MCF 10A (cell line): ENCODE measurements around the gene ZBED5. TPM values are rescaled to one million over a fixed set of nuclear protein-coding genes. Genes with fewer than 3 reads are reported as not detected.

Source experiments
- BruUV-seq: library from RNA; stranded (reverse); fragments of 400-500 nt; replicated peaks from 2 replicates; lab custom pipeline; 2021; lab: Mats Ljungman, UMichigan
- CTCF ChIA-PET: fragments of 300-600 bp; sonication (Branson Sonifier 250); formaldehyde crosslinking; extraction: SDS; loops from one replicate; lab custom pipeline; 2021; ENCODE audit warnings: antibody characterized with exemption, inconsistent platforms; lab: Yijun Ruan, JAX
- POLR2A ChIA-PET: fragments of 300-600, 350-650 bp; sonication (Branson Sonifier 250); formaldehyde crosslinking; extraction: SDS; loops from one replicate; lab custom pipeline; 2020; ENCODE audit warnings: antibody characterized with exemption, inconsistent platforms; lab: Yijun Ruan, JAX
- DNase-seq: peaks from one replicate; pipeline ENCODE4 v3.0.0-alpha.2; 2018; ENCODE audit not compliant: unreplicated experiment
- H3K27ac Mint-ChIP-seq: one replicate; pipeline ENCODE4 v1.8.0; 2022; ENCODE audit warnings: mild to moderate bottlenecking, low read depth, mixed read lengths; ENCODE audit not compliant: unreplicated experiment
- H3K27me3 Mint-ChIP-seq: one replicate; pipeline ENCODE4 v1.8.0; 2022; ENCODE audit warnings: mixed read lengths; ENCODE audit not compliant: insufficient read depth, unreplicated experiment
- H3K36me3 Mint-ChIP-seq: one replicate; pipeline ENCODE4 v1.8.0; 2022; ENCODE audit warnings: mild to moderate bottlenecking, moderate library complexity, mixed read lengths; ENCODE audit not compliant: insufficient read depth, unreplicated experiment
- H3K4me1 Mint-ChIP-seq: one replicate; pipeline ENCODE4 v1.8.0; 2022; ENCODE audit warnings: mixed read lengths; ENCODE audit not compliant: insufficient read depth, unreplicated experiment
- H3K4me3 Mint-ChIP-seq: one replicate; pipeline ENCODE4 v1.8.0; 2022; ENCODE audit warnings: mild to moderate bottlenecking, moderate library complexity, mixed read lengths; ENCODE audit not compliant: unreplicated experiment
- H3K9me3 Mint-ChIP-seq: one replicate; pipeline ENCODE4 v1.8.0; 2022; ENCODE audit warnings: mixed read lengths; ENCODE audit not compliant: unreplicated experiment
- intact Hi-C: fragments of 100-400 bp; cut with micrococcal nuclease; formaldehyde crosslinking; loops from 2 replicates; pipeline ENCODE4 v1.14.1; 2022
- total RNA-seq: library from RNA; stranded (reverse); gene quantifications from 2 replicates; pipeline ENCODE4 v1.2.3, GENCODE V29; 2022
- TF ChIP-seq, protein P1 (sequence below): fragments of 200-600 bp; IDR thresholded peaks from one replicate; pipeline ENCODE4 v1.8.0; 2022; ENCODE audit warnings: antibody characterized with exemption, mild to moderate bottlenecking; ENCODE audit not compliant: unreplicated experiment

The ZBED5 gene
- total RNA-seq, 1 experiment from 2014 or later, result 38.9 TPM

DNA sequence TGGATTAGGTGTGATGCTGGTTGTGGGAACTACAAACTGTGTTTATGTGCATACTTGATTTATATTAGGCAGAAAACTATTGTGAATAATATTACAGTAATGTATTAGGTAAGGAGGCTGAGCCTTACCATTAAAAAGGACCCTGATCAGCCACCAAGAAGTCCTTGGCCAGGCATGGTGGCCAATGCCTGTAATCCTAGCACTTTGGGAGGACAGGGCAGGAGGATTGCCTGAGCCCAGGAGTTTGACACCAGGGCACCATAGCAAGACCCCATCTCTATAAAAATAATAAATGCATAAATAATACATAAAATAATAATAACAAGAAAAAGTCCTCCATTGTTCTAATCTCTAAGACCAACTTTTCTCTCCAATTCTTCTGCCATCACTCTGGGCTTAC lies 3.2 kb upstream of the ZBED5 start:
- BruUV-seq, result no TSS peak

DNA sequence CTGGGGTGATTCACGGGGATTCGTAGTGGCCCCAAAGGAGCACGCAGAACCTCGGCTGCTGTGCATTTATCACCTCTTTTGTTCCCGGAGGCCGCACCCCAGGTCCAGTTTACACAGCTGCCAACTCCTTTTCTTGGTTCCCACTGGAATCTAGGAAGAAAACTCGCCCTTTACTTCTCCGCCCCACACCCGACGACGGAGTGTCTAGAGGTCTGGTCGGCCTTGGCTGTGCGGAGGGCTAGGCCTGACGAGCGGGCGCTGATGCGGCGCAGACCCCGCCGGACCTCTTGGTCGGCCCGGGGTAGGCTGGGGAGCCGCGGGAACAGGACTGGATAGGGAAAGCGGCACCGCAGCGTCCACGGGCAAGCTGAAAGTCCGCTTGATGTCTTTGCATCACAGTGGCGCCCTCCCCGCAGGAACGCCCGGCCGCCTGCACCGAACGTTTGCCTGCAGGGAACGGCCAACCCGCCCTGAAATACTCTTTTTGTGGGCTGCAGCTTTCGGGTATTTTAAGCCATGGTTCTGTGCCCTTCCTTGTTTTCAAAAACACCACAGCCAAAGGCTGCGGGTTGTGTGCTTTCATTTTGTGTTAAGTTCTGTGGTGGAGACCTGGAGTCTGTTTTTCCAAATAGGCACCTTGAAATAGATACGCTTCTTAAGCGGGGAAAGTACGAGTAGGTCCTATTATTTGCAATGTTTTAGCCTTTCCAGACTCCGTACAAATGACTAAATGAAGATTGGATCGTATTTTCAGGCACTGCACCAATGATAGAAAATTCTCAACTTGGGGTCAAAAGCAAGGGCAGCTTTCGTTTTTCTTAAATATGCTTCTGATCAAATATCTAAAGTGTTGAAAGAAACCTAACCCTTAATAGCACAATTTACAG lies 829 bp upstream of the ZBED5 start:
- H3K27ac Mint-ChIP-seq, result peak overlapping the region; percentile 97

More for the DNA sequence above, 3.2 kb upstream of the ZBED5 start:
- no peak overlapping the region for H3K27ac Mint-ChIP-seq
- no peaks in the 10 kb centered on the region for H3K27me3 Mint-ChIP-seq
- POLR2A ChIA-PET, result interaction anchor here (0.6 to 9.5 kb wide), 4 partner anchors 7 to 51 kb away, joined by 3 to 326 read pairs (median 158); partner anchors contain the start of gene EIF4G2
- TF ChIP-seq, protein P1, sequence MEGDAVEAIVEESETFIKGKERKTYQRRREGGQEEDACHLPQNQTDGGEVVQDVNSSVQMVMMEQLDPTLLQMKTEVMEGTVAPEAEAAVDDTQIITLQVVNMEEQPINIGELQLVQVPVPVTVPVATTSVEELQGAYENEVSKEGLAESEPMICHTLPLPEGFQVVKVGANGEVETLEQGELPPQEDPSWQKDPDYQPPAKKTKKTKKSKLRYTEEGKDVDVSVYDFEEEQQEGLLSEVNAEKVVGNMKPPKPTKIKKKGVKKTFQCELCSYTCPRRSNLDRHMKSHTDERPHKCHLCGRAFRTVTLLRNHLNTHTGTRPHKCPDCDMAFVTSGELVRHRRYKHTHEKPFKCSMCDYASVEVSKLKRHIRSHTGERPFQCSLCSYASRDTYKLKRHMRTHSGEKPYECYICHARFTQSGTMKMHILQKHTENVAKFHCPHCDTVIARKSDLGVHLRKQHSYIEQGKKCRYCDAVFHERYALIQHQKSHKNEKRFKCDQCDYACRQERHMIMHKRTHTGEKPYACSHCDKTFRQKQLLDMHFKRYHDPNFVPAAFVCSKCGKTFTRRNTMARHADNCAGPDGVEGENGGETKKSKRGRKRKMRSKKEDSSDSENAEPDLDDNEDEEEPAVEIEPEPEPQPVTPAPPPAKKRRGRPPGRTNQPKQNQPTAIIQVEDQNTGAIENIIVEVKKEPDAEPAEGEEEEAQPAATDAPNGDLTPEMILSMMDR, result no peak
- H3K4me1 Mint-ChIP-seq, result peaks cover 6% of the 10 kb centered on the region
- CTCF ChIA-PET, result interaction anchor here (0.6 to 1.2 kb wide), 2 partner anchors 38 to 472 kb away, joined by 3 read pairs; no protein-coding TSS in a partner anchor
- intact Hi-C loops, result no loop called here
- H3K36me3 Mint-ChIP-seq, result peaks cover 11% of the 10 kb centered on the region
- H3K4me3 Mint-ChIP-seq, result no peak overlapping the region
- H3K9me3 Mint-ChIP-seq, result no peaks in the 10 kb centered on the region
- no peak for DNase-seq

DNA sequence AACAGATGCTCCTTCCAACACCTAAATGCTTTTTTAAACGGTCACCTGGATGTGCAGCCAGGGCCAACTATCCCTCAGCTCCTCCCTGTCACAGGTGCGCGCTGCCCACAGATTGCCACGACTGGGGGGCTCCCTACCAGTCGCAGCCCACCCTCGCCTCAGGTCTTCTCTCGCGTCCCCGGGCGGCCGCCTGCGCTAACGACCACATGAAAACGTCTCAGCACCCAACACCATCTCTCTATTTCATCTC lies 469 bp downstream of the ZBED5 start:
- Mint-ChIP-seq H3K4me3 (peak overlapping the region; percentile 87), H3K4me1 (peaks cover 6% of the 10 kb centered on the region), H3K9me3 (no peaks in the 10 kb centered on the region), H3K27me3 (no peaks in the 10 kb centered on the region), H3K36me3 (peaks cover 38% of the 10 kb centered on the region), H3K27ac (peak overlapping the region; percentile 97)
- ChIA-PET POLR2A (interaction anchor here (0.6 to 9.5 kb wide), 34 partner anchors 9 to 1847 kb away, joined by 3 to 326 read pairs (median 9); partner anchors contain the start of genes EIF4G2, GALNT18 and WEE1), CTCF (interaction anchor here (1.2 to 1.7 kb wide), 3 partner anchors 8 to 56 kb away, joined by 4 to 6 read pairs (median 5); partner anchors contain the start of gene EIF4G2)
- intact Hi-C loops, result loop anchor here (5.0 kb wide), 1 partner anchor 165 kb away; no protein-coding TSS in a partner anchor
- TF ChIP-seq, protein P1, result no peak
- DNase-seq, result no peak
- no TSS peak for BruUV-seq

More for the DNA sequence above, 829 bp upstream of the ZBED5 start:
- no peaks in the 10 kb centered on the region for H3K9me3 Mint-ChIP-seq
- peaks cover 6% of the 10 kb centered on the region for H3K4me1 Mint-ChIP-seq
- no peak for DNase-seq
- BruUV-seq, result TSS peak; percentile 51
- ChIA-PET CTCF (interaction anchor here (0.6 to 1.7 kb wide), 9 partner anchors 10 to 492 kb away, joined by 3 to 7 read pairs (median 4); partner anchors contain the start of gene EIF4G2), POLR2A (interaction anchor here (0.6 to 9.5 kb wide), 44 partner anchors 10 to 1286 kb away, joined by 3 to 326 read pairs (median 6); partner anchors contain the start of genes EIF4G2, GALNT18, USP47 and WEE1)
- no peaks in the 10 kb centered on the region for H3K27me3 Mint-ChIP-seq
- H3K4me3 Mint-ChIP-seq, result peak overlapping the region; percentile 87
- peaks cover 25% of the 10 kb centered on the region for H3K36me3 Mint-ChIP-seq
- intact Hi-C loops, result loop anchor here (1.0 to 5.0 kb wide), 4 partner anchors 41 to 164 kb away; partner anchors contain the start of gene EIF4G2
- TF ChIP-seq, protein P1, result no peak
